Erythroblast (primary cell): ENCODE data around the gene ALG13.

Source experiments
- GATA1 ChIP-seq: IDR thresholded peaks from 2 replicates; pipeline ENCODE4 v1.6.1; 2011; ENCODE audit warnings: low read depth, mild to moderate bottlenecking, control low read depth, low read length, moderate library complexity
- POLR2A ChIP-seq: IDR thresholded peaks from 2 replicates; pipeline ENCODE4 v1.6.1; 2011; ENCODE audit warnings: mild to moderate bottlenecking, low read length

- TF ChIP-seq POLR2A = no peak
- no peak for TF ChIP-seq GATA1
These were observed 47.1 kb downstream of the ALG13 start for GRCh38 chrX:111728096-111728495.
